ENCODE data around the gene BRSK1. TPM values are rescaled to one million over a fixed set of nuclear protein-coding genes. Genes with fewer than 3 reads are reported as not detected.

Gene BRSK1
- polyA plus RNA-seq, 1 donor from 2014 or later: 213 TPM

DNA sequence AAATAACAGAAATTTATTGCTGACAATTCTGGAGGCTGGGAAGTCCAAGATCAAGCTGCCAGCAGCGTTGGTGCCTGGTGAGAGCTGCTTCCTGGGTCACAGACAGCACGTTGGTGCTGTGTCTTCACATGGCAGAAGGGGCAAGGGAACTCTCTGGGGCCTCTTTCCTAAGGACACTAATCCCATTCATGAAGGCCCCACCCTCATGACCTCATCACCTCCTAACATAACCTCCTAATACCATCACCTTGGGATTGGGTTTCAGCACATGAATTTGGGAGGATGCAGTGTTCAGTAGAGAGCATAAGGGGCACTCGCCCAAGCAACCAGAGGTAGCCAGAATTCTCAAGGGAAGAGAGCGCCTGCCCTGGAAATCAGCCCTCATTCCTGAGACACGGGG lies 25.7 kb downstream of the BRSK1 start:
- H3K36me3 ChIP-seq (ENCODE audit: insufficient read depth, low read length): no peaks in the 10 kb centered on the region

DNA sequence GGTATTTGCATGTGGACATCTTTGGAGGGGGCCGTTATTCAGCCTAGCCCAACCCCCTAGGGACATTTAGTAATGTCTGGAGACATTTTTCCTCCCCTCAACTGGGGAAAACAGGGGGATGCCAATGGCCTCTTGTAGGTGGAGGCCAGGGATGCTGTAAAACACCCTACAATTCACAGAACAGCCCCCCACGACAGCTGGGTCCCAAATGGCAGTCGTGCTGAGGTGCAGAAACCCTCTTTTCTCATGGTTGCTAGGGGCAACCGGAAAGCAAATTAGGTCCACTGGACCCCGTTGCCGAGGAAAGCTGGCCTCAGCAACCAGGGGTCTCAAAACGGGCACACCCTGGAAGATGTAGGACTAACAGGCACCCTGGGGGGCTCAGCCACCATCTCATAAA lies 26.7 kb downstream of the BRSK1 start:
- Histone ChIP-seq H3K9me2 (ENCODE audit: insufficient read depth, low read length) (no peaks in the 10 kb centered on the region), H4K20me1 (ENCODE audit: insufficient read depth) (no peaks in the 10 kb centered on the region), H3K79me2 (replicated peaks; ENCODE audit: insufficient read depth, low read length) (no peaks in the 10 kb centered on the region), H2AFZ (ENCODE audit: low read depth, low read length) (no peak overlapping the region), H3K9ac (ENCODE audit: low read length) (no peak overlapping the region), H3K9me3 (ENCODE audit: low read length) (no peaks in the 10 kb centered on the region), H3K27me3 (ENCODE audit: insufficient read depth, low read depth, low read length) (no peaks in the 10 kb centered on the region), H3K4me3 (ENCODE audit: low read length) (no peak overlapping the region), H3K36me3 (ENCODE audit: insufficient read depth, low read length) (no peaks in the 10 kb centered on the region), H3K27ac (ENCODE audit: low read length) (no peak overlapping the region), H3F3A (ENCODE audit: insufficient read depth, low read length, poor library complexity, severe bottlenecking) (no peaks in the 10 kb centered on the region), H3K4me2 (ENCODE audit: low read length) (no peak overlapping the region)
- TF ChIP-seq RAD21 (conservative IDR thresholded peaks at IDR 0.05) (no peak), TAF1 (IDR thresholded peaks at IDR 0.05; ENCODE audit: low read depth) (no peak), SMC3 (conservative IDR thresholded peaks at IDR 0.05; ENCODE audit: poor library complexity) (no peak), MXI1 (conservative IDR thresholded peaks at IDR 0.05; ENCODE audit: poor library complexity, severe bottlenecking) (no peak)
- TF ChIP-seq, protein P1, sequence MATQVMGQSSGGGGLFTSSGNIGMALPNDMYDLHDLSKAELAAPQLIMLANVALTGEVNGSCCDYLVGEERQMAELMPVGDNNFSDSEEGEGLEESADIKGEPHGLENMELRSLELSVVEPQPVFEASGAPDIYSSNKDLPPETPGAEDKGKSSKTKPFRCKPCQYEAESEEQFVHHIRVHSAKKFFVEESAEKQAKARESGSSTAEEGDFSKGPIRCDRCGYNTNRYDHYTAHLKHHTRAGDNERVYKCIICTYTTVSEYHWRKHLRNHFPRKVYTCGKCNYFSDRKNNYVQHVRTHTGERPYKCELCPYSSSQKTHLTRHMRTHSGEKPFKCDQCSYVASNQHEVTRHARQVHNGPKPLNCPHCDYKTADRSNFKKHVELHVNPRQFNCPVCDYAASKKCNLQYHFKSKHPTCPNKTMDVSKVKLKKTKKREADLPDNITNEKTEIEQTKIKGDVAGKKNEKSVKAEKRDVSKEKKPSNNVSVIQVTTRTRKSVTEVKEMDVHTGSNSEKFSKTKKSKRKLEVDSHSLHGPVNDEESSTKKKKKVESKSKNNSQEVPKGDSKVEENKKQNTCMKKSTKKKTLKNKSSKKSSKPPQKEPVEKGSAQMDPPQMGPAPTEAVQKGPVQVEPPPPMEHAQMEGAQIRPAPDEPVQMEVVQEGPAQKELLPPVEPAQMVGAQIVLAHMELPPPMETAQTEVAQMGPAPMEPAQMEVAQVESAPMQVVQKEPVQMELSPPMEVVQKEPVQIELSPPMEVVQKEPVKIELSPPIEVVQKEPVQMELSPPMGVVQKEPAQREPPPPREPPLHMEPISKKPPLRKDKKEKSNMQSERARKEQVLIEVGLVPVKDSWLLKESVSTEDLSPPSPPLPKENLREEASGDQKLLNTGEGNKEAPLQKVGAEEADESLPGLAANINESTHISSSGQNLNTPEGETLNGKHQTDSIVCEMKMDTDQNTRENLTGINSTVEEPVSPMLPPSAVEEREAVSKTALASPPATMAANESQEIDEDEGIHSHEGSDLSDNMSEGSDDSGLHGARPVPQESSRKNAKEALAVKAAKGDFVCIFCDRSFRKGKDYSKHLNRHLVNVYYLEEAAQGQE (IDR thresholded peaks at IDR 0.05; ENCODE audit: borderline replicate concordance): no peak

More for the DNA sequence above, 25.7 kb downstream of the BRSK1 start:
- TF ChIP-seq, protein P1 (IDR thresholded peaks at IDR 0.05; ENCODE audit: borderline replicate concordance): no peak
- no peak for TF ChIP-seq MXI1 (conservative IDR thresholded peaks at IDR 0.05; ENCODE audit: poor library complexity, severe bottlenecking)
- no peak for TF ChIP-seq TAF1 (IDR thresholded peaks at IDR 0.05; ENCODE audit: low read depth)
- no peak for TF ChIP-seq POLR2AphosphoS5 (IDR thresholded peaks at IDR 0.05)
- TF ChIP-seq RAD21 (conservative IDR thresholded peaks at IDR 0.05): no peak
- no peak for TF ChIP-seq EZH2 (IDR thresholded peaks at IDR 0.05; ENCODE audit: borderline replicate concordance, insufficient read depth, low read length, poor library complexity, severe bottlenecking)
- TF ChIP-seq EP300 (conservative IDR thresholded peaks at IDR 0.05; ENCODE audit: poor library complexity, severe bottlenecking): no peak
- no peak for TF ChIP-seq SMC3 (conservative IDR thresholded peaks at IDR 0.05; ENCODE audit: poor library complexity)
- TF ChIP-seq, protein P2, sequence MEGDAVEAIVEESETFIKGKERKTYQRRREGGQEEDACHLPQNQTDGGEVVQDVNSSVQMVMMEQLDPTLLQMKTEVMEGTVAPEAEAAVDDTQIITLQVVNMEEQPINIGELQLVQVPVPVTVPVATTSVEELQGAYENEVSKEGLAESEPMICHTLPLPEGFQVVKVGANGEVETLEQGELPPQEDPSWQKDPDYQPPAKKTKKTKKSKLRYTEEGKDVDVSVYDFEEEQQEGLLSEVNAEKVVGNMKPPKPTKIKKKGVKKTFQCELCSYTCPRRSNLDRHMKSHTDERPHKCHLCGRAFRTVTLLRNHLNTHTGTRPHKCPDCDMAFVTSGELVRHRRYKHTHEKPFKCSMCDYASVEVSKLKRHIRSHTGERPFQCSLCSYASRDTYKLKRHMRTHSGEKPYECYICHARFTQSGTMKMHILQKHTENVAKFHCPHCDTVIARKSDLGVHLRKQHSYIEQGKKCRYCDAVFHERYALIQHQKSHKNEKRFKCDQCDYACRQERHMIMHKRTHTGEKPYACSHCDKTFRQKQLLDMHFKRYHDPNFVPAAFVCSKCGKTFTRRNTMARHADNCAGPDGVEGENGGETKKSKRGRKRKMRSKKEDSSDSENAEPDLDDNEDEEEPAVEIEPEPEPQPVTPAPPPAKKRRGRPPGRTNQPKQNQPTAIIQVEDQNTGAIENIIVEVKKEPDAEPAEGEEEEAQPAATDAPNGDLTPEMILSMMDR (IDR thresholded peaks at IDR 0.05; ENCODE audit: poor library complexity, severe bottlenecking): no peak
- H3K27me3 ChIP-seq (ENCODE audit: insufficient read depth, low read depth, low read length): no peaks in the 10 kb centered on the region
- no peak overlapping the region for H3K4me2 ChIP-seq (ENCODE audit: low read length)
- H3K79me2 ChIP-seq (replicated peaks; ENCODE audit: insufficient read depth, low read length): no peaks in the 10 kb centered on the region
- no peaks in the 10 kb centered on the region for H3K9me3 ChIP-seq (ENCODE audit: low read length)
- no peaks in the 10 kb centered on the region for H3K9me2 ChIP-seq (ENCODE audit: insufficient read depth, low read length)
- H3F3A ChIP-seq (ENCODE audit: insufficient read depth, low read length, poor library complexity, severe bottlenecking): no peaks in the 10 kb centered on the region
- no peaks in the 10 kb centered on the region for H4K20me1 ChIP-seq (ENCODE audit: insufficient read depth)
- no peak overlapping the region for H3K4me3 ChIP-seq (ENCODE audit: low read length)
- no peak overlapping the region for H2AFZ ChIP-seq (ENCODE audit: low read depth, low read length)
- H3K27ac ChIP-seq (ENCODE audit: low read length): no peak overlapping the region
- no peak overlapping the region for H3K9ac ChIP-seq (ENCODE audit: low read length)

All from neural cell (in vitro differentiated cells).